DOHH2 (cell line): Measurements from ENCODE around the gene CENPU.
A peak's percentile ranks its signal among the peaks of the same experiment; 100 is the strongest.
"Not testable (repeated sequence)": the region's sequence is repeated elsewhere in the genome, so short reads cannot be mapped to it uniquely, and the experiment has no call there.

Experiments
- H3F3A ChIP-seq: fragments of 200-600 bp; sonication (generic), shearing (Covaris generic); 2 replicates; pipeline ENCODE4 v1.6.0; 2016; ENCODE audit warnings: antibody characterized with exemption, mild to moderate bottlenecking; ENCODE audit not compliant: control insufficient read depth, insufficient read depth
- H3K27ac ChIP-seq: fragments of 200-600 bp; sonication (generic); 2 replicates; pipeline ENCODE4 v1.5.1; 2014; ENCODE audit warnings: low read depth, mild to moderate bottlenecking, low read length, moderate library complexity
- H3K27me3 ChIP-seq: fragments of 200-600 bp; sonication (generic); 2 replicates; pipeline ENCODE4 v1.6.1; 2014; ENCODE audit warnings: mild to moderate bottlenecking, low read length, mixed read lengths; ENCODE audit not compliant: control insufficient read depth
- H3K36me3 ChIP-seq: fragments of 200-600 bp; sonication (generic); 2 replicates; pipeline ENCODE4 v1.6.1; 2014; ENCODE audit warnings: mild to moderate bottlenecking, low read length, moderate library complexity, mixed read lengths; ENCODE audit not compliant: control insufficient read depth
- H3K4me1 ChIP-seq: fragments of 200-600 bp; sonication (generic); 2 replicates; pipeline ENCODE4 v1.6.1; 2014; ENCODE audit warnings: mild to moderate bottlenecking, low read length, mixed read lengths; ENCODE audit not compliant: control insufficient read depth
- H3K4me2 ChIP-seq: fragments of 200-600 bp; sonication (generic); 2 replicates; pipeline ENCODE4 v1.6.0; 2014; ENCODE audit warnings: mild to moderate bottlenecking, low read length, moderate library complexity
- H3K4me3 ChIP-seq: fragments of 200-600 bp; sonication (generic); 2 replicates; pipeline ENCODE4 v1.5.1; 2014; ENCODE audit warnings: mild to moderate bottlenecking, low read length, mixed read lengths
- H3K79me2 ChIP-seq: fragments of 200-600 bp; sonication (generic); 2 replicates; pipeline ENCODE4 v1.6.1; 2014; ENCODE audit warnings: mild to moderate bottlenecking, low read length, mixed read lengths; ENCODE audit not compliant: control insufficient read depth
- H3K9me2 ChIP-seq: fragments of 200-600 bp; sonication (generic); replicated peaks from 2 replicates; pipeline ENCODE4 v1.6.1; 2014; ENCODE audit warnings: mild to moderate bottlenecking, low read length, mixed read lengths; ENCODE audit not compliant: control insufficient read depth
- H3K9me3 ChIP-seq: fragments of 200-600 bp; sonication (generic); 2 replicates; pipeline ENCODE4 v1.6.1; 2014; ENCODE audit warnings: antibody characterized with exemption, low read length, mixed read lengths; ENCODE audit not compliant: control insufficient read depth, insufficient read depth
- H4K20me1 ChIP-seq: fragments of 200-600 bp; sonication (generic); 2 replicates; pipeline ENCODE4 v1.6.0; 2014; ENCODE audit warnings: low read depth, mild to moderate bottlenecking, antibody characterized with exemption, low read length, moderate library complexity; ENCODE audit not compliant: control insufficient read depth, insufficient read depth
- CTCF ChIP-seq: fragments of 200-600 bp; sonication (generic); IDR thresholded peaks from one replicate; pipeline ENCODE4 v1.5.1; 2014; ENCODE audit warnings: antibody characterized with exemption, mild to moderate bottlenecking, low read depth, low read length; ENCODE audit not compliant: poor library complexity, severe bottlenecking
- EZH2phosphoT487 ChIP-seq: fragments of 200-600 bp; sonication (generic); IDR thresholded peaks from 2 replicates; pipeline ENCODE4 v1.6.1; 2017; ENCODE audit warnings: borderline replicate concordance, mild to moderate bottlenecking, antibody characterized with exemption, low read length, moderate library complexity, mixed read lengths

Gene CENPU

DNA sequence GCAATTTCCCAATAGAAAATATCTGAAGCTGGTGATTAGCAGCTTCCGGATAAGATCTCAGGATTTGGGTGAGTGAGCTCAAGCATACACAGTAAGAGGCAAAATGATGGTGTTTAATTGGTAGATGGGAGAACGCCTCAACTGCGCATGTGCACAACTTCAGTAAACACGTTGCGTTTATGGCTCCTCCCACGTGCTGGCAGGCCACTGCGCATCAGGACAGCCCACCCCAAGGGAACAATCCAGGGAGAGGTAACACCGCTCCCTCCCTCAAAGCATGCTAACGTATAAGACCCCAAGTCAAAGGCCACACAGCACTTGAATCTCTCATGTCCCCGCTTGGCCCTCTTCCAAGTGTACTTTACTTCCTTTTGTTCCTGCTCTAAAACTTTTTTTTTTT is 10.3 kb upstream of the CENPU start:
- Histone ChIP-seq H3K36me3 (no peaks in the 10 kb centered on the region), H3F3A (no peaks in the 10 kb centered on the region), H3K4me2 (no peak overlapping the region), H3K27me3 (no peaks in the 10 kb centered on the region), H3K4me1 (peaks cover 28% of the 10 kb centered on the region), H3K79me2 (no peaks in the 10 kb centered on the region), H3K9me3 (no peaks in the 10 kb centered on the region; the same call in 1 of the 2 replicates), H4K20me1 (no peaks in the 10 kb centered on the region), H3K9me2 (no peaks in the 10 kb centered on the region), H3K4me3 (no peak overlapping the region), H3K27ac (no peak overlapping the region)
- no peak for TF ChIP-seq EZH2phosphoT487
- TF ChIP-seq CTCF, result no peak

GRCh38 chr4:184743650-184744049 is 9.8 kb upstream of the CENPU start:
- H3K9me2 ChIP-seq, result no peaks in the 10 kb centered on the region
- peaks cover 28% of the 10 kb centered on the region for H3K4me1 ChIP-seq
- H3K79me2 ChIP-seq, result no peaks in the 10 kb centered on the region
- no peaks in the 10 kb centered on the region for H4K20me1 ChIP-seq
- H3F3A ChIP-seq, result no peaks in the 10 kb centered on the region
- H3K27me3 ChIP-seq, result no peaks in the 10 kb centered on the region
- no peak overlapping the region for H3K4me2 ChIP-seq
- H3K9me3 ChIP-seq, result no peaks in the 10 kb centered on the region; the same call in 1 of the 2 replicates
- H3K36me3 ChIP-seq, result no peaks in the 10 kb centered on the region
- no peak for TF ChIP-seq EZH2phosphoT487
- TF ChIP-seq CTCF, result no peak
- no peak overlapping the region for H3K4me3 ChIP-seq
- H3K27ac ChIP-seq, result no peak overlapping the region

- not testable (repeated sequence) for H3K27ac ChIP-seq, H3K4me3 ChIP-seq, H3K9me2 ChIP-seq, H3F3A ChIP-seq, H3K36me3 ChIP-seq, H3K4me2 ChIP-seq, H3K79me2 ChIP-seq, H3K9me3 ChIP-seq, H3K27me3 ChIP-seq, H4K20me1 ChIP-seq
- peaks cover 22% of the 10 kb centered on the region for H3K4me1 ChIP-seq
Observed at GRCh38 chr4:184741651-184742050, 7.8 kb upstream of the CENPU start.

DNA sequence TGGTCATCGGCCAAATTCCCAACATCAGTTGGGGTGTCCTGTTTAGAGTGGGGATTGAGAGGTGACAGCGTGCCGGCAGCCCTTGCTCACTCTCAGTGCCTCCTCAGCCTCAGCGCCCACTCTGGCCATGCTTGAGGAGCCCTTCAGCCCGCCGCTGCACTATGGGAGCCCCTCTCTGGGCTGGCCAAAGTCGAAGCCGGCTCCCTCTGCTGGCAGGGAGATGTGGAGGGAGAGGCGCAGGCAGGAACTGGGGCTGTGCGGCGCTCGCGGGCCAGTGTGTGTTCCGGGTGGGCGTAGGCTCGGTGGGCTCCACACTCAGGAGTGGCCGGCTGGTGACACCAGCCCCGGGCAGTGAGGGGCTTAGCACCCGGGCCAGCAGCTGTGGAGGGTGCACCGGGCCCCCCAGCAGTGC is 7.1 kb upstream of the CENPU start:
- no peak overlapping the region for H3K4me3 ChIP-seq

DNA sequence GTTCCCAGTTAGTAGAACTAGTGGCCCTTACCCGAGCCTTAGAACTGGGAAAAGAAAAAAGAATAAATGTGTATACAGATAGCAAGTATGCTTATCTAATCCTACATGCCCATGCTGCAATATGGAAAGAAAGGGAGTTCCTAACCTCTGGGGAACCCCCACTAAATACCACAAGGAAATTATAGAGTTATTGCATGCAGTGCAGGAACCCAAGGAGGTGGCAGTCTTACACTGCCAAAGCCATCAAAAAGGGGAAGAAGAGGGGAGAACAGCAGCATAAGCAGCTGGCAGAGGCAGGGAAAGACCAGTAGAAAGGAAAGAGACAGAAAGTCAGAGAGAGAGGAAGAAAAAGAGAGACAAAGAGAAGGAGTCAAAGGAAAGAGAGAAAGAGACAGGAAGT is 5.7 kb upstream of the CENPU start:
- H4K20me1 ChIP-seq, H3F3A ChIP-seq, H3K27ac ChIP-seq, H3K9me2 ChIP-seq, H3K9me3 ChIP-seq, H3K36me3 ChIP-seq, H3K4me3 ChIP-seq, H3K79me2 ChIP-seq, H3K27me3 ChIP-seq, H3K4me2 ChIP-seq: not testable (repeated sequence)
- peaks cover 15% of the 10 kb centered on the region for H3K4me1 ChIP-seq

More for the DNA sequence above, 7.1 kb upstream of the CENPU start:
- no peaks in the 10 kb centered on the region for H4K20me1 ChIP-seq
- H3K4me2 ChIP-seq, result no peak overlapping the region
- no peaks in the 10 kb centered on the region for H3K36me3 ChIP-seq
- H3K9me2 ChIP-seq, result no peaks in the 10 kb centered on the region
- H3K9me3 ChIP-seq, result no peaks in the 10 kb centered on the region; the same call in 1 of the 2 replicates
- no peaks in the 10 kb centered on the region for H3K27me3 ChIP-seq
- H3K27ac ChIP-seq, result no peak overlapping the region
- TF ChIP-seq CTCF (peak; percentile 9), EZH2phosphoT487 (no peak)
- H3K79me2 ChIP-seq, result no peaks in the 10 kb centered on the region
- H3K4me1 ChIP-seq, result peaks cover 15% of the 10 kb centered on the region
- H3F3A ChIP-seq, result no peaks in the 10 kb centered on the region
